Measurements from ENCODE around the gene RTN4RL2.
"Not testable (repeated sequence)": the region's sequence is repeated elsewhere in the genome, so short reads cannot be mapped to it uniquely, and the experiment has no call there.

The RTN4RL2 gene

GRCh38 chr11:57426929-57427726, 33.2 kb upstream of the RTN4RL2 start, which contains the start of gene SLC43A3:
Gene SLC43A3, minus strand, starts transcription at chr11:57427121. Its CDS starts 949 bp downstream, at chr11:57426172.
- Mint-ChIP-seq H3K27ac (peak within 1 kb of the TSS; percentile 97), H3K36me3 (peaks cover 31% of the 10 kb centered on the region), H3K27me3 (no peaks in the 10 kb centered on the region), H3K4me3 (peak within 1 kb of the TSS; percentile 98), H3K9me3 (no peaks in the 10 kb centered on the region), H3K4me1 (peaks cover 37% of the 10 kb centered on the region)

GRCh38 chr11:57427727-57428082, 32.6 kb upstream of the RTN4RL2 start:
- Mint-ChIP-seq H3K4me3 (peak overlapping the region; percentile 98), H3K27ac (peak overlapping the region; percentile 92), H3K27me3 (no peaks in the 10 kb centered on the region), H3K4me1 (peaks cover 32% of the 10 kb centered on the region), H3K36me3 (peaks cover 25% of the 10 kb centered on the region), H3K9me3 (no peaks in the 10 kb centered on the region)

GRCh38 chr11:57428643-57429042, 31.7 kb upstream of the RTN4RL2 start:
- no peak overlapping the region for H3K4me3 Mint-ChIP-seq
- H3K9me3 Mint-ChIP-seq = no peaks in the 10 kb centered on the region
- peaks cover 19% of the 10 kb centered on the region for H3K36me3 Mint-ChIP-seq
- H3K27me3 Mint-ChIP-seq = no peaks in the 10 kb centered on the region
- peaks cover 24% of the 10 kb centered on the region for H3K4me1 Mint-ChIP-seq
- H3K27ac Mint-ChIP-seq = no peak overlapping the region

- H3K4me1 Mint-ChIP-seq = peaks cover 16% of the 10 kb centered on the region
- peaks cover 11% of the 10 kb centered on the region for H3K36me3 Mint-ChIP-seq
- no peaks in the 10 kb centered on the region for H3K9me3 Mint-ChIP-seq
- no peaks in the 10 kb centered on the region for H3K27me3 Mint-ChIP-seq
- H3K4me3 Mint-ChIP-seq = no peak overlapping the region
- H3K27ac Mint-ChIP-seq = no peak overlapping the region
Observed at GRCh38 chr11:57429946-57430345, 30.4 kb upstream of the RTN4RL2 start.

- Mint-ChIP-seq H3K4me3 (no peak overlapping the region), H3K4me1 (peaks cover 13% of the 10 kb centered on the region), H3K27ac (no peak overlapping the region), H3K27me3 (no peaks in the 10 kb centered on the region), H3K36me3 (peaks cover 3% of the 10 kb centered on the region), H3K9me3 (no peaks in the 10 kb centered on the region)
Observed at GRCh38 chr11:57430952-57431351, 29.4 kb upstream of the RTN4RL2 start.

GRCh38 chr11:57432149-57432561, 28.2 kb upstream of the RTN4RL2 start:
- no peaks in the 10 kb centered on the region for H3K9me3 Mint-ChIP-seq
- H3K4me3 Mint-ChIP-seq = no peak overlapping the region
- peaks cover 8% of the 10 kb centered on the region for H3K4me1 Mint-ChIP-seq
- H3K27me3 Mint-ChIP-seq = no peaks in the 10 kb centered on the region
- no peak overlapping the region for H3K27ac Mint-ChIP-seq
- H3K36me3 Mint-ChIP-seq = no peaks in the 10 kb centered on the region

GRCh38 chr11:57432714-57433163, 27.6 kb upstream of the RTN4RL2 start:
- no peaks in the 10 kb centered on the region for H3K9me3 Mint-ChIP-seq
- no peaks in the 10 kb centered on the region for H3K27me3 Mint-ChIP-seq
- H3K36me3 Mint-ChIP-seq = no peaks in the 10 kb centered on the region
- no peak overlapping the region for H3K4me3 Mint-ChIP-seq
- peaks cover 2% of the 10 kb centered on the region for H3K4me1 Mint-ChIP-seq
- no peak overlapping the region for H3K27ac Mint-ChIP-seq

GRCh38 chr11:57434640-57435546, 25.4 kb upstream of the RTN4RL2 start:
- H3K9me3 Mint-ChIP-seq = no peaks in the 10 kb centered on the region
- H3K36me3 Mint-ChIP-seq = no peaks in the 10 kb centered on the region
- H3K27me3 Mint-ChIP-seq = no peaks in the 10 kb centered on the region
- H3K4me3 Mint-ChIP-seq = no peak overlapping the region
- no peaks in the 10 kb centered on the region for H3K4me1 Mint-ChIP-seq
- no peak overlapping the region for H3K27ac Mint-ChIP-seq

- H3K9me3 Mint-ChIP-seq = no peaks in the 10 kb centered on the region
- no peak overlapping the region for H3K4me3 Mint-ChIP-seq
- H3K4me1 Mint-ChIP-seq = no peaks in the 10 kb centered on the region
- H3K36me3 Mint-ChIP-seq = no peaks in the 10 kb centered on the region
- no peak overlapping the region for H3K27ac Mint-ChIP-seq
- H3K27me3 Mint-ChIP-seq = no peaks in the 10 kb centered on the region
Observed at GRCh38 chr11:57436031-57436430, 24.3 kb upstream of the RTN4RL2 start.

- Mint-ChIP-seq H3K27me3 (no peaks in the 10 kb centered on the region), H3K4me3 (no peak overlapping the region), H3K9me3 (no peaks in the 10 kb centered on the region), H3K36me3 (no peaks in the 10 kb centered on the region), H3K27ac (no peak overlapping the region), H3K4me1 (no peaks in the 10 kb centered on the region)
Observed at GRCh38 chr11:57438345-57439285, 21.7 kb upstream of the RTN4RL2 start.

GRCh38 chr11:57439786-57440185, 20.5 kb upstream of the RTN4RL2 start:
- H3K9me3 Mint-ChIP-seq = no peaks in the 10 kb centered on the region
- H3K27ac Mint-ChIP-seq = no peak overlapping the region
- H3K27me3 Mint-ChIP-seq = no peaks in the 10 kb centered on the region
- no peaks in the 10 kb centered on the region for H3K4me1 Mint-ChIP-seq
- no peaks in the 10 kb centered on the region for H3K36me3 Mint-ChIP-seq
- no peak overlapping the region for H3K4me3 Mint-ChIP-seq

- Mint-ChIP-seq H3K4me1 (no peaks in the 10 kb centered on the region), H3K27me3 (no peaks in the 10 kb centered on the region), H3K36me3 (no peaks in the 10 kb centered on the region), H3K9me3 (no peaks in the 10 kb centered on the region), H3K4me3 (no peak overlapping the region), H3K27ac (no peak overlapping the region)
Observed at GRCh38 chr11:57440744-57441414, 19.4 kb upstream of the RTN4RL2 start.

GRCh38 chr11:57444362-57445121, 15.8 kb upstream of the RTN4RL2 start:
- Mint-ChIP-seq H3K9me3 (no peaks in the 10 kb centered on the region), H3K27me3 (no peaks in the 10 kb centered on the region), H3K27ac (no peak overlapping the region), H3K4me1 (no peaks in the 10 kb centered on the region), H3K36me3 (no peaks in the 10 kb centered on the region), H3K4me3 (no peak overlapping the region)

- H3K4me3 Mint-ChIP-seq, H3K27me3 Mint-ChIP-seq, H3K9me3 Mint-ChIP-seq, H3K36me3 Mint-ChIP-seq, H3K4me1 Mint-ChIP-seq, H3K27ac Mint-ChIP-seq: not testable (repeated sequence)
Observed at GRCh38 chr11:57445122-57445394, 15.3 kb upstream of the RTN4RL2 start.
